GM21526 (cell line): ENCODE data around the gene SLC16A8.
"Not testable (repeated sequence)": the region's sequence is repeated elsewhere in the genome, so short reads cannot be mapped to it uniquely, and the experiment has no call there.

ENCODE experiments used
- ATAC-seq: cut with Tn5 transposase; IDR thresholded peaks from one replicate; pipeline ENCODE4 v1.9.1; 2021; ENCODE audit warnings: moderate library complexity; ENCODE audit not compliant: unreplicated experiment, low FRiP score

SLC16A8 gene

DNA sequence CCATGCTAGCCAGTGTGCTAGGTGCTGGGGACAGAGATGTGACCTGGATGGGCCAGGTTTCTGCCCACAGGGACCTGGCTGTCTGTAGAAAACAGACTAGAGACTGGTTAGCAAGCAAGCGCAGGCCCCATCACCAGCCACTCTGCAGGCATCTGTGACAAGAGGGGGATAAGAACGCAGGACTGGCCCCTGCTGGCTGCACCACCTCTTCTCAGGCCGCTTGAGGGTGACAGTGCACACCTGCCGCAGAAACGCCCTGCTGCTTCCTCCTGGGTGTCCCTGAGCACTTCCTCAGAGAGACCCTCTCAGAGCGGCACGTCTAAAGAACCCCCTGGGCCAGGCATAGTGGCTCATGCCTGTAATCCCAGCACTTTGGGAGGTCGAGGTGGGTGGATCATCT, 32.7 kb downstream of the SLC16A8 start:
- no peak for ATAC-seq

DNA sequence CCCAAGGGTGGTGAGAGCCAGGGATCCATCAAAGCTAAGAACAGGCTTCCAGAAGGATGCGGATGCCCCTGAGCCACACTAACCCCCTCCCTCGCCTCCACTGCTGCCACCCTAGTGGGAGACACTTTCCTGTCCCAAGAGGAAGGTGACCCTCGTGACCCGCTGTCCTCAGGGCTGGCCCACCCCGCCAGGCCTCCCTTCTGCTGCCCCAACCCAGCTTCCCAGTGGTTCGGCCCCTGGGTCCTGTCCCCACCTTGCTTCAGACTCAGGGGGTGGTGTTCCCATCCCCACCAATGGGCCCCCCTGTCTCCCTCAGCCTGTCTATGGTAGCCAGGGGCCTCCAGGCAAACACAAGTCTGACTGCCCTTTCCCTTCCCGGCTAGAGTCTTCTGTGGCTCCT, 33.3 kb downstream of the SLC16A8 start:
- ATAC-seq, result no peak

DNA sequence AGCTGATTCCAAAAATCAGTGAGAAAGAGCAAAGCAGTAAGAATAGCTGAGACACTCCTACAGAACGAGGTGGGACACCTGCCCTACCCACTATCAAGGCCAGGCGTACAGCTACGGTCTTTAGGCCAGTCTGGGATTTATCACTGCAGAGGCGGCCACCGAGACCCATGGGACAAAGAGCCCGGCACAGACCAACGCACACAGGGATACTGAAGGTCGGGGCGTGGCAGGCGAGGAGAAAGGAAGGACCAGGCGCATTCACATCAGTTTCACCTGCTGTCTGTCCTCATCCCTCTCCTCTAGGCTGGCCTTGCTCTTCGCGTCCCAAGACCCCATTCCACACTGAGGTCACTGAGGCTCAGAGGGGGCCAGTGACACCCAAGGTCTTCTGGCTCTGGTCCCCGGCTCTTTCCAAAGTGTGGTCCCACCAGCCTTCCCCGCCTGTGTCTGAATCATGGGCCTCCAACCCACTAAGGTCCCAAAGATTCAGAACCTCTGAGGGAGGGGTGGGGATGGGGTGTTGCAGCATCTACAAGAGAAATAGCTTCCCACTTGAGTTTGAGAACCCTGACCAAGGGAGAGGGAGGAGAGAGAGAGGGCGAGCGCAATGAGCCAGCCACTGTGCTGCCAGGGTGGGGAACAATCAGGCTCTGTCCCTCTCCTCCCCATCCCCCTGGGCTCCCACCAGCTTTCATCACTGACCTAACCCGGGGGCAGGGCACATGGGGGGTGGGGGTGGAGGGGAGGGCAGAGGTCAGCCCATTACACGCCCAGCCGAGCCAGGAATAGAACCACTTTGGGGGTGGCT, 34.0 kb downstream of the SLC16A8 start:
- no peak for ATAC-seq

DNA sequence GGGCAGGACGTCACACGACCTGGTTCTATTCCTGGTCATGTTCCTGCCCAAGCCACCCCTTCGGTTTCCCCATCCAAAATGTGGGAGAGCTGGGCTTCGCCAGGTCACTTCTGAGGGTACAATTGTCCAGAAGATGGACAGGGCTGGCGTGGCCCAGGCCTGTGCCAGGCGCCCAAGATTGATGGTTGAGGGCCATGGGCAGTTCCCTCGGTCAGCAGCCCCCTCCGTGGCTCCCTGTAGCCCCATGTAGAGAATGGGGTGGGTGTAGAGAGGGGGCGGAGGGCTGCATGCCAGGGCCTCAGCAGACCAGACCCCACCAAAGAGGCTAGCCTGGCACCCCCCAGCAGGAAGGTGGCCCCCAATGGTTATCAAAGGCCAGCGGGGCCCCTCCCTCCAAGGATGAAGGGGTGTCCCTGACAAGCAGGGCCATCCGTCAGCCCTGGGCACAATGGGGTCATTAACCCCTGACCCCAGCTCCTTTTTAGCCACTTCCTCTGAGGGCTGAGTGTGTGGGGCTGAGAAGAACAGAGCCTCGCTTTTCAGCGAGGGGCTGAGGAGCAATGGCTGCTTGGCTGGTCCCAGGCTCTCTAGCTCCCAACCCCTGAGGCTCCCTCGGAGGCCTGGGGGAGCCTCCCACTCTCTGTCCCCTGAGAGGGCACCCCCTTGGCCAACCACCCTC, 37.8 kb downstream of the SLC16A8 start:
- ATAC-seq, result no peak

DNA sequence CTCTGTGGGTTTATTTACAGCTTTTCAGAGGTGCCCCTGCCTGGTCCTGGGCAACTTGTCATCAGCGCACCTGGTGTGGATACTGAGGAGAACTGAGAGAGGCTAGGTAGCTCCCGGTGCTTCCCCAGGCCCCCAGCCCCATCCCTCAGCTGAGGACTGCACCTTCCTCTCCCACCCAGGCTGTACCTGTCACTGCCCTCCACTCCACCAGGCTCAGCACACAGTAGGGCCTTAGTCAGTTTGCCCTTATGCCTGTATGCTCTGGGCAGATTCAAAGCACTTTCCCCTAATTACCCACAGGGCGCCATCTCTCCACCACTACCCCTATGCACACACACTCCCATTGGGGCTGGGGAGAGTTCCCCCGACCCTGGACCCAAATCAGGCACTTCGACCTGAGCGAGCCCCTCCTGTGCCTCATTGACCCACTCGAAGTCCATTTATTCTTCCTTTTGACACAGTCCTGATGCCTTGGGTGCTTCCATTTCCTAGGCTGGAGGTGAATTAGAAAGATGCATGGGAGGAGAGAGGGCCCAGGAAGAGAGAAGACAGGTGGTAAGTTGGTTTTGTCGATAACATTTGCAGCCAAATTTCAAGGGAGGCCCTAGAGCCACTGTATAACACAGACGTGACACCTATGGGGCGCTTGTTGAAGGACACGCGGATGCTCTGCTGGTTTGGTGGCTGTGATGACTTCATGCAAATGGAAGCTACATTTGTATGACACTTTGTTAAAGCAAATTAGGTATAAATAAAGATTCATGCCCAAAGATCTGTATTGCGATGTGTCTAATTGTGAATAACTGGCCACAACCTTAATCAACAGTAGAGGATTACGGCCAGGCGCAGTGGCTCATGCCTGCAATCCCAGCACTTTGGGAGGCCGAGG, 40.6 kb downstream of the SLC16A8 start:
- ATAC-seq, result no peak

DNA sequence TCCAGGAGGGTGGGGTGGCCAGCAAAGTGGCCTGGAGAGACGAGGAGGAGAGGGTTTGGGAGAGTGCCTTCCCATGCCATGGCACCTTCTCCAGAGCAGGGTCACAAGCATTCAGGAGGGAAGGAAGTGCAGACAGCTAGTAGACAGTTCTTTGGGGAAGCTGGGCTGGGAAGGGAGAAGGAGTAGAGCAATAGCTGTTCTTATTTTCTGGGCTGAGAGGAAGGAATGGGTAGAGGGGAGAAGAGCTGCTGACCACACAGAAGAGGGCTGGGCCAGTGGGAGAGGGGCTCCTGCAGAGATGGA, 41.5 kb downstream of the SLC16A8 start:
- no peak for ATAC-seq

DNA sequence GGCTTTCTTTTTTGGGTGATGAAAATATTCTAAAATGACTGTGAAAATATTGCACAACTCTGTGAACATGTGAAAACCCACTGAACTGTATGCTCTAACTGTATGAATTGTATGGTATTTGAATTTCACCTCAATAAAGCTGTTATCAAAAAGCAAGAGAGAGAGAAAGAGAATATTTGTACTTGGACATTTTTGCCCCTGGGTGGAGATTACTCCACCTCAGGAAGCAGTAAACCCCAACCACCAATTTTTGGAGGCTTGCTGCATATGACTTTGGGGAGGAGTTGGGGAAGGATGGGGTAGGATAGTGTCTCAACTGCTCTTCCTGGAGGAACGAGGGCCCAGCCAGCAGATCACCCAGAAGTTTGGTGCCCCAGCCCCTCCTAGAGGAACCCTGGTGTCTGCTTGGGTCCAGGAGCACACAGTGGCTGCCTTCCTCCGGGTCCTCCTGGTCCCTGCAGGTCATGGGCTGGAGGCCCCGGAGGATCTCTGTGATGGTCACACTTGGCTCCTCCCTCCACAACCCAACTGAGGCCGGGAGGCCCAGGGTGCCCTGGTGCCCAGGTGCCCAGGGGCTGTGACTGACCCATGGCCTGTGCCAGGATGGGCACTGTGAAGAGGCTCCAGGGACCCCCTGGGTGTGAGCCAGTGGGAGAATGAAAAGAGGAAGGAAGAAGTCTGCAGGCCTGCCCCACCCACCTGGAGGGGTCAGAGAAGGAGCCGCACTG, 42.1 kb downstream of the SLC16A8 start:
- ATAC-seq, result no peak

DNA sequence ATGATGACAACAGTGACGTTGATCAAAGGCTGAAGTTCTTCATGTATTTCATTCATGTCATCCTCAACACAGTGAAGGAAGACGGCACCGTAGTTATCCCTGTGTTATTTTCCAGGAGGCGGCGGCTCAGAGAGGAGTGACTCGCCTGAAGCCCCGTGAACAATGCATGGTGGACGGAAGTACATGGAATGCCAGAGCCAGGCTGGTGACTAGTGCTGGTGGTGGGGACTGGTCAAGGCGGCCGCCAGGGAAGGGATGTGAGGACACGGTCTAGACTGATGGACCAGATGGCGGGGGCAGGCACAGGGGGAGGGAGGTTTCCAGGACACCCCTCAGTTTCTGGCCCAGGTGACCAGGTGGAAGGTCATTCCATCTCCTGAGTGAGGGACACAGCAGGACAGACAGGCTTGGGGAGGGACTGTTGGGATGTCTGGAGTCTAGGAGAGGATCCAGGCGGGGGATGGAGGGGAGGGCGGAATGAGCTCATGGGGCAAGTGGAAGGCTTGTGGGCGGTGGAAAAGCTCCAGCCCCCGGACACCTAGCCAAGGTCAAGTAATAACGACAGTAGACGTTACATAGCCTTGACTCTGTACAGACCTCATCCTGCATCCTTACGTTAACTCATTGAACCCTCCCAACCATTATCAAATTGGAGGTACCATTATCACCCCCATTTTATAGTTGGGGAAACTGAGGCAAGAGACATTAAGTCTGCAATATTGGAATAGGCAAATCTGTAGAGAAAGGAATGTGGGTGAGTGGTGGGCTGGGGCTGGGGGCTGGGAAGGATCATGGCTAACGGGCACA, 42.8 kb downstream of the SLC16A8 start:
- no peak for ATAC-seq

DNA sequence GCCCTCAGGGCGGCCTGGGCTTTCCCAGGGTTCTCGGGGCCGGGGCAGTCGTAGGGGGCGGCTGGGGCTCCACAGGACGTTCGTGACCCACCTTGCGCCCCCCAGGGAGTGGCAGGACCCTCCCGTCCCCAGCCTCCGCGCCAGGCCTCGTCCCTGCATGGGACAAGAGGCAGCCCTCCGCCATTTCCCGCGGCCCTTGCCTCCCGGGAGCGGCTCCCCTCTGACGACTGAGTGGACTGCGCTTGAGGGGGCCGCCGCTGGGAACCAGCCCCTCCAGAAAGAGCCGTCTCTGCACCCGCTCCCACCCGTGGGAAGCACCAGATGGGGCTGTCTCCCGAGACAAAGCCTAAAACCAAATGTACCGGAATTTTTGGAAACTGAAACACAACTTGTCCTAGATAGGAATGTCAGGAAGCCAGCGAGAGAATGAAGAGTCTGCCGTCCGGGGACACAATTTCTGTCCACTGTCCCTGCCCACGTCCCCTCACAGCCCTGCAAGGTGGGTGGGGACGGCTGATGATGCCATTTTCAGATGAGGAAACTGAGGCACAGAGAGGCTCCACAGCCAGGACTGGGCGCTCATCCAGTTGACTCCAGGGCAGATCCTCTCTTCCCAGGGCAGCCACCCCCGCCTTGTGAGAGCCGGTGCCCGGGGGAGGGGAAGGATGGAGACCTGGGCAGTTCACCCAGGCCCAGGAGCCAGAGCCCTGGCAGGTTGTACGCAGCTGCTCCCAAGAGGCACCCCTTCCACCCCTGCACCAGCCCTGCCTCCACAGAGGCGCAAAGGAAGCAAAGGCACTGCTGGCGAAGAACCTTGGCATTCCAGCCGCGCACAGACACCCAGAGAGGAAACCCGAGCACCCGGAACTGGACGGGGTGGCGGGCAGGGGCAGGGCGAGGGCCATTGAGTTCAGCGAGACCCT, 44.8 kb downstream of the SLC16A8 start:
- no peak for ATAC-seq

DNA sequence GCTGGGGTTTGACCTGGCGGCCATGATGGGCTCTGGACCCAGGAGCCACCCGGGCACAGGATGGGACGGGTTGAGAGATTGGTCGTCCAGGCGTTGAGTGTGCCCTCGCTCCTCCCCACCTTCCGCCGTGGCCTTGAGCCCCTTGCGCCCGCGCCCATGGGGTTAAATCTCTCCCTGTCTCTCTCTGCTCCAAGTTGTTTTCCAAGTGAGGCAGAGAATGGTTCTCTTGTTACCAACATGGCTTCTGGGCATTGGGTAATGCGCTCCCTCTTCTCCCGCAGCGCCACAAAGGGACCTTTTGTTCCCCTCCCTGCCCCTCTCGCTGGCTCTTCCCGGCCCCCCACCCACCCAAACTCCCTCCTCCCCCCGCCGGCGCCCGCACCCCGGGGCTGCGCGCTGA, 45.6 kb downstream of the SLC16A8 start:
- no peak for ATAC-seq

DNA sequence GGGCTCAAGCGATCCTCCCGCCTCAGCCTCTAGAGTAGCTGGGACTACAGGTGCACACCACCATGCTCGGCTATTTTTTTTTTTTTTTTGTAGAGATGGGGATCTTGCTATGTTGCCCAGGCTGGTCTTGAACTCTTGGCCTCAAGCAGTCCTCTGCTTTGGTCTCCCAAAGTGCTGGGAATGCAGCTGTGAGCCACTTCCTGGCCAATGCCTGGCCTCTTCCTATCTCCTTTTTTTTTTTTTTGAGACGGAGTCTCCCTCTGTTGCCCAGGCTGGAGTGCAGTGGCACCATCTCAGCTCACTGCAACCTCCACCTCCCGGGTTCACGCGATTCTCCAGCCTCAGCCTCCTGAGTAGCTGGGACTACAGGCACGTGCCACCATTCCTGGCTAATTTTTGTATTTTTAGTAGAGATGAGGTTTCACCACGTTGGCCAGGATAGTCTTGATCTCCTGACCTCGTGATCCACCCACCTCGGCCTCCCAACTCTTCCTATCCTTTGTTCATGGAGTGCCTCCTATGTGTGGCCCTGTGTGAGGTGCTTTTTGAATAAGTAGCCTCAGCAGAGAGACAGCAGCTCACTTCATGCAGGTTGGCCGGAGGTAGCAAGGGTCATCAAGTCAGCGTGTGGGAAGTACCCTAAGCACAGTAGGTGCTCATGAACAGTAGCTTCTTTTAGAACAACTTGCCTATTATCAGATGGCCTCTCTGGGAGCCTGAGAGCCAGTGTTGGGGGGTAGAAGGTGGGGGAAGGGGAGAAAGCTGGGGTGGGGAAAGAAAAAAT, 46.4 kb downstream of the SLC16A8 start:
- ATAC-seq, result not testable (repeated sequence)

DNA sequence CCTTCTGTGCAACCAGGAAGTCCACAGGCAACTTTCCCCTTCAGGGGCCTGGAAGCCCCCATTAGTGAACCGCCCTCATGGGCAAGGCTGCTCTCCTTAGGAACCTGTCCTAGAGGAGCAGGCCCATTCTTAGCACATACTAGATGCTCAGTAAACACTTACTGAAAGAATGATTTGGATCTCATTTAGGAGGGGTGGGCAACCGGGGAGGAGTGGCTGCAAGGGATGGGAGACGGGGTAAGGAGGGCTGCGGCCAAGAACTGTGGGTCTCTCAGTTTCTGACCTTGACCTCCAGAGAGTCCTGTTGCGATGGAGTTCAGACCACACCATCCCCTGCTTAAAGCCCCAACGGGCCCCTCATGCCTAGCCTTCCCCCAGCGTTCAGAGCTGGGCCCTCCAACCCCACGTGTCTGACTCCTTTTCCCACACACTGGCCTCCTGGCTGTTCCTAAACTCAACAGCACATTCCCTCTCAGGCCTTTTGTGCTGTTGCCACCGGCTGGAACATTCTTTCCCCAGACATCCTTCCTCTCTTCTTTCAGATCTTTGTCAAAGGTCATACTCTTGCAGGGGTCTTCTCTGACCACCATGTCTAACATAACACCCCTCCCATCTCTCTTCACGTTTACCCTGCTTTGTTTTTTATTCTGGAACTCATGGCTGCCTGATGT, 47.5 kb downstream of the SLC16A8 start:
- ATAC-seq, result no peak

DNA sequence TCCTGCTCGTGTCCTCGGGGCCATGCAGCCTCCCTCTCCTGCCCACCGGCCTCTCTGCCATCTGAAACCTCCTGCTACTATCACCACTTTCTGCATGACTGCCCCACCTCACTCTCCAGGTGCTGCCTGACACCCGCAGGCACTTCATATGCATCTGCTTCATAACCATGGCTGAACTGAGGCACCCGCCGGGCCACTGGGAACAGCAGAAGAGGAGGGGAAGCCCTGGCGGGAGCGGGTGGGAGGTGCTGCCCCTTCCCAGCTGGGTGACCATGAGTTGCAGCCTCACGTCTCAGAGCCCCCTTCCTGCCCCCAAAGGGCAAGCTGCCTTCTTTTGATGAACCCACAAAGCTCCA, 48.5 kb downstream of the SLC16A8 start:
- ATAC-seq, result no peak

DNA sequence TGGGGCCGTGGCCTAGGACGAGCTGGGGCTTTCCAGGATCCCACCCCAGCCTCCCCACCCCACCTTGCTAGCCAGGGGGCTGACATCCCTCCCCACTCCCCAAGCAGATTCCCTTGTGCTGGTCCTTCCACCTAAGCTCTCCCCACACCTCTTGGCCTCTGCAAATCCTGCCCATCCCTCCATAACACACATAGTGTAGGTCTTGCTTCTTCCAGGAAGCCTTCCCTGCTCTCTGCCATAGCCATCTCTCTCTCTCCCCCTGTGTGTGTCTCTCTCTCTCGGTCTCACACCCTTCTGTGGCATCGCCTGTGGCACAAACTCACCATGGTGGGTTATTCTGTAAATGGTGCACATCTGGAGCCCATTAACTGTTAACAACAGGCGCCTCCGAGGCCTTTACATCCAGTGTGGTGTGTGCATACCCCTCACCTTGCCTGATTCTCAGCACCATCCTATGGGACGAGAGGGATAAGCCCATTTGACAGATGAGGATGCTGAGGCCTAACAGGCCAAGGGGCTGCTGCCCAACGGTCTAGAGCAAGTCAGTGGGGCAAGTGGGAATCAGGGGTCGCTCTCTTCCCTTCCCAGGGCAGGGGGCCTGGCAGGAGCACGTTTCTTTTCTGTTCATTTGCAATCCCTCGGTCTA, 49.0 kb downstream of the SLC16A8 start:
- no peak for ATAC-seq

DNA sequence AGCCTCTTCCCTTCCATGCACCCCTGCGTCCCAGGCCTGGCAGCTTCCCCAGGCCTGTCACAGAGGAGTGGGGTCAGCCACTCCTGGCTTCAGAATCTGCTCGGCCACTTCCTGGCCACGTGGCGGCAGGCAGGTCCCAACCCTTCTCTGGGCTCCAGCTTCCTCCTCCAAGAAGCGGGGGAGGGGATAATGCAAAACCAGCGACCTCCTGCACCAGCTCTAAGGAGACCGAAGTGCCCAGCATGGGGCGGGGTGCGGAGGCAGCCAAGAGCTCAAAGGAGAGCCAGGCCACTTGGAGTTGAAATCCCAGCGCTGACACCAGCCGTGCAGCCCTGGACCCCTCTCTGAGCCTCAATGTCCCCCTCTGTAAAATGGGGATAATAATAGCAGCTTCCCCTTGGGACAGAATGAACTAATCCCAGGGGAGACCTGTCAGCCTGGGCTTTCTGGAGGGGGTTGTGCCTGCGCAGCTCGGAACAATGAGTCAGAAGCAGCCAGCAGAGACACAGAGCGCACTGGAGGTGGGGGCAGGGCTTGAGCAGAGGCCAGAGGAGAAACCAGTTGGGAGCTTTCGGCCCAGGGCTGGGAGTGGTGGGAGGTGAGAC, 49.6 kb downstream of the SLC16A8 start:
- ATAC-seq, result no peak

DNA sequence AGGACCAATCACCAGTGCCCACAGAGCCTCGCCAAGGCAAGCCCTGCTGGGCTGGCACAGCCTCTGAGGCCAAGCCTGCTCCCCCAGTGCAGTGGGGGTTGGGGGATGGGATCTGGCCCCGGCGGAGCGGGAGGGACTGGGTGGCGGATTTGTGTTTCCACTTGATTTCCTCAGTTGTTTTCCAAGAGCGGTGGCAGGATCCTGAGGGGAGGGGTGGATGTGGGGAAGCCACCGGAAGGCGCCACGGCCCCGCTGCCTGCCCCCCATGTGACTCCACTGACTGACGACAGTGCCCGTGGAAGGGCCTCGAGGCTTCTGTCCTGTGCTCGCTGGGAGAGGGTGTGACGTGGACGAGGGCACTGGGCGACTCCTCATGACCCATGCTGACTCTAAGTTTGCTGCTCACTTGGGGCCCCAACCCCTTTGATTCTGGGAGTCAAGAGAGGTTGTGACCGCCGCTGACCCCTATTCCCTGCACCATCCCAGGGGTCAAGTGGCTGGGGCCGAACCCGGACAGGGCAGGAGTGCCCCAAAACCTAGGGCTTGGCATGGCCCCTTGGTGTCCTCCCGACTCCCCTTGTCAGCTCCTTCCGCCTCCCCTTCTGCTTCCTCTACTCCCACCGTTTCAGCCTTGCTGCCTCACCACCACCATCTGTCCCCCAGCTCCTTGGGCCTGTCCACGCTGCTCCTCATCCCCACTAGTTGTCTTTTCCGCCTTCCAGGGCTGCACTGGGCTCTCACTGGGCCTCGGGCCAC, 50.3 kb downstream of the SLC16A8 start:
- no peak for ATAC-seq
